Neural cell (in vitro differentiated cells): ENCODE data around the gene CDH4. TPM values are rescaled to one million over a fixed set of nuclear protein-coding genes. Genes with fewer than 3 reads are reported as not detected.

Experiments used
- H2AFZ ChIP-seq: fragments of 200-600, 300-800 bp; sonication (generic), shearing (Covaris generic); 2 replicates; pipeline ENCODE4 v1.6.0; 2014; ENCODE audit warnings: low read depth, mild to moderate bottlenecking, antibody characterized with exemption, low read length, moderate library complexity
- H3F3A ChIP-seq: fragments of 200-600 bp; shearing (Covaris generic); 2 replicates; pipeline ENCODE4 v1.6.1; 2016; ENCODE audit warnings: mild to moderate bottlenecking, moderate library complexity, mixed read lengths, antibody characterized with exemption, low read length; ENCODE audit not compliant: insufficient read depth, poor library complexity, severe bottlenecking
- H3K27ac ChIP-seq: fragments of 200-600, 300-800 bp; sonication (generic), shearing (Covaris generic); 2 replicates; pipeline ENCODE4 v1.5.1; 2014; ENCODE audit warnings: mild to moderate bottlenecking, low read length, moderate library complexity
- H3K27me3 ChIP-seq: fragments of 300-800, 200-600 bp; sonication (generic), shearing (Covaris generic); 2 replicates; pipeline ENCODE4 v1.6.0; 2014; ENCODE audit warnings: mild to moderate bottlenecking, low read depth, low read length, moderate library complexity; ENCODE audit not compliant: insufficient read depth
- H3K36me3 ChIP-seq: fragments of 300-800, 200-600 bp; sonication (generic), shearing (Covaris generic); 2 replicates; pipeline ENCODE4 v1.5.1; 2014; ENCODE audit warnings: mild to moderate bottlenecking, antibody characterized with exemption, low read length, moderate library complexity; ENCODE audit not compliant: insufficient read depth
- H3K4me2 ChIP-seq: fragments of 300-800, 200-600 bp; sonication (generic), shearing (Covaris generic); 2 replicates; pipeline ENCODE4 v1.6.0; 2014; ENCODE audit warnings: mild to moderate bottlenecking, low read length
- H3K4me3 ChIP-seq: fragments of 300-800, 200-600 bp; sonication (generic), shearing (Covaris generic); 2 replicates; pipeline ENCODE4 v1.5.1; 2014; ENCODE audit warnings: mild to moderate bottlenecking, low read length, moderate library complexity
- H3K79me2 ChIP-seq: fragments of 200-600 bp; shearing (Covaris generic); replicated peaks from 2 replicates; pipeline ENCODE4 v1.6.0; 2014; ENCODE audit warnings: mild to moderate bottlenecking, low read length, moderate library complexity; ENCODE audit not compliant: insufficient read depth
- H3K9ac ChIP-seq: fragments of 300-800, 200-600 bp; sonication (generic), shearing (Covaris generic); 2 replicates; pipeline ENCODE4 v1.6.1; 2016; ENCODE audit warnings: mild to moderate bottlenecking, low read length, mixed read lengths
- H3K9me2 ChIP-seq: fragments of 200-600 bp; shearing (Covaris generic); 2 replicates; pipeline ENCODE4 v1.6.1; 2016; ENCODE audit warnings: mild to moderate bottlenecking, low read length, mixed read lengths; ENCODE audit not compliant: insufficient read depth
- H3K9me3 ChIP-seq: fragments of 200-600, 300-800 bp; sonication (generic), shearing (Covaris generic); 2 replicates; pipeline ENCODE4 v1.6.1; 2016; ENCODE audit warnings: mild to moderate bottlenecking, mixed run types, low read length, moderate library complexity, mixed read lengths
- H4K20me1 ChIP-seq: fragments of 200-600 bp; shearing (Covaris generic); 2 replicates; pipeline ENCODE4 v1.6.1; 2016; ENCODE audit warnings: mild to moderate bottlenecking, mixed run types; ENCODE audit not compliant: insufficient read depth
- EP300 ChIP-seq: fragments of 450-650 bp; conservative IDR thresholded peaks from 2 replicates; pipeline ENCODE4 v1.6.1; 2014; ENCODE audit warnings: antibody characterized with exemption, mild to moderate bottlenecking, moderate library complexity; ENCODE audit not compliant: poor library complexity, severe bottlenecking
- EZH2 ChIP-seq: fragments of 200-600, 300-800 bp; shearing (Covaris generic), sonication (generic); IDR thresholded peaks from 2 replicates; pipeline ENCODE4 v1.6.1; 2014; ENCODE audit warnings: antibody characterized with exemption, low read length, borderline replicate concordance, mild to moderate bottlenecking; ENCODE audit not compliant: insufficient read depth, poor library complexity, severe bottlenecking
- MXI1 ChIP-seq: fragments of 450-650 bp; conservative IDR thresholded peaks from 2 replicates; pipeline ENCODE4 v1.6.1; 2014; ENCODE audit warnings: antibody characterized with exemption, mild to moderate bottlenecking; ENCODE audit not compliant: poor library complexity, severe bottlenecking
- POLR2AphosphoS5 ChIP-seq: IDR thresholded peaks from 2 replicates; pipeline ENCODE4 v1.6.1; 2012
- RAD21 ChIP-seq: fragments of 450-650 bp; conservative IDR thresholded peaks from 2 replicates; pipeline ENCODE4 v1.6.1; 2014; ENCODE audit warnings: antibody characterized with exemption, mild to moderate bottlenecking, moderate library complexity
- SMC3 ChIP-seq: fragments of 450-650 bp; conservative IDR thresholded peaks from 2 replicates; pipeline ENCODE4 v1.6.1; 2014; ENCODE audit warnings: antibody characterized with exemption, mild to moderate bottlenecking, moderate library complexity; ENCODE audit not compliant: poor library complexity
- TAF1 ChIP-seq: IDR thresholded peaks from 2 replicates; pipeline ENCODE4 v1.6.1; 2012; ENCODE audit warnings: low read depth
- polyA plus RNA-seq: library from polyadenylated mRNA; depleted of rRNA; stranded (reverse); fragments of >200 nt; gene quantifications from 2 replicates; pipeline ENCODE4 v1.2.3, GENCODE V29; 2014
- TF ChIP-seq, protein P1 (sequence below): fragments of 450-650 bp; IDR thresholded peaks from 2 replicates; pipeline ENCODE4 v1.5.1; 2014; ENCODE audit warnings: antibody characterized with exemption, mild to moderate bottlenecking, moderate library complexity; ENCODE audit not compliant: poor library complexity, severe bottlenecking
- TF ChIP-seq, protein P2 (sequence below): IDR thresholded peaks from 2 replicates; pipeline ENCODE4 v1.6.1; 2012; ENCODE audit warnings: borderline replicate concordance

The CDH4 gene
- polyA plus RNA-seq, 1 donor from 2014 or later: 24.6 TPM

DNA sequence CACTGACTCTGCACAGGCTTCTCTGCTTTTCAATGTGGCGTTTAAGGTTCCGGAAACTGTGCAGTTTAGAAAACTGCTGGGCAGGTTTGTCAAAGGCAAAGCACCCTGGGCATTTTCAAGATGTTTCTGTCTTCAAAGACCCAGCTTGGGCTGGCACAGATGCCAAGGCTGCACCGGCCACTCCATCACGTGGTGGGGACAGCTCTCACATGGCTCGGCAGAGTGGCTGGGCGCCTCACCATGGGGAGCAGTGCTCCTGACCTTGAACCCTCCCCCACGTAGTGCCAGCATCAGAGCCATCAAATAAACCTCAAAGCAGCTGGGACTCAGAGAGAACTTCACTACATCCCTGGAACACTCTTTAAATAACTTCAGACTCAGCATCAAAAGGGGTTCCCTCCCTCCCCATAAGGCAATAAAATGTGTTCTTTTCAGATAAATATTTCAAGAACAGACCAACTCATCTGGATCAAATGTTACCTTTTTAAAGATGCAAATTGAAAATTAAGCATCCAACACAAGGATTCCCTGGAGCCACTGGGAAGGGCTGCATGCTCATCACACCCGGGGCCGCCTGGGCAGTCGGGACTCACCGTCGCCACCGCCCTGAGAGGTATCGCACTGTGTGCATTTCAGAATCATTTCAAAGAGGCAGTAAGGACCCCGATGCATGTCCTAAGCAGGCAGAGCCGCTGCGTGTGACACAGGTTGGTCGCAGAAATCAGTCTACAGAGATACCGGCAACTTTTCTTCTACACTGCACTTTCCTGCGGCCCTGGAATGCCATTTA is 157.1 kb downstream of the CDH4 start:
- TF ChIP-seq, protein P1, sequence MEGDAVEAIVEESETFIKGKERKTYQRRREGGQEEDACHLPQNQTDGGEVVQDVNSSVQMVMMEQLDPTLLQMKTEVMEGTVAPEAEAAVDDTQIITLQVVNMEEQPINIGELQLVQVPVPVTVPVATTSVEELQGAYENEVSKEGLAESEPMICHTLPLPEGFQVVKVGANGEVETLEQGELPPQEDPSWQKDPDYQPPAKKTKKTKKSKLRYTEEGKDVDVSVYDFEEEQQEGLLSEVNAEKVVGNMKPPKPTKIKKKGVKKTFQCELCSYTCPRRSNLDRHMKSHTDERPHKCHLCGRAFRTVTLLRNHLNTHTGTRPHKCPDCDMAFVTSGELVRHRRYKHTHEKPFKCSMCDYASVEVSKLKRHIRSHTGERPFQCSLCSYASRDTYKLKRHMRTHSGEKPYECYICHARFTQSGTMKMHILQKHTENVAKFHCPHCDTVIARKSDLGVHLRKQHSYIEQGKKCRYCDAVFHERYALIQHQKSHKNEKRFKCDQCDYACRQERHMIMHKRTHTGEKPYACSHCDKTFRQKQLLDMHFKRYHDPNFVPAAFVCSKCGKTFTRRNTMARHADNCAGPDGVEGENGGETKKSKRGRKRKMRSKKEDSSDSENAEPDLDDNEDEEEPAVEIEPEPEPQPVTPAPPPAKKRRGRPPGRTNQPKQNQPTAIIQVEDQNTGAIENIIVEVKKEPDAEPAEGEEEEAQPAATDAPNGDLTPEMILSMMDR: no peak
- TF ChIP-seq EZH2: no peak
- TF ChIP-seq EP300: no peak
- TF ChIP-seq MXI1: no peak
- TF ChIP-seq POLR2AphosphoS5: no peak
- no peak for TF ChIP-seq SMC3
- TF ChIP-seq TAF1: no peak
- no peak for TF ChIP-seq RAD21
- TF ChIP-seq, protein P2, sequence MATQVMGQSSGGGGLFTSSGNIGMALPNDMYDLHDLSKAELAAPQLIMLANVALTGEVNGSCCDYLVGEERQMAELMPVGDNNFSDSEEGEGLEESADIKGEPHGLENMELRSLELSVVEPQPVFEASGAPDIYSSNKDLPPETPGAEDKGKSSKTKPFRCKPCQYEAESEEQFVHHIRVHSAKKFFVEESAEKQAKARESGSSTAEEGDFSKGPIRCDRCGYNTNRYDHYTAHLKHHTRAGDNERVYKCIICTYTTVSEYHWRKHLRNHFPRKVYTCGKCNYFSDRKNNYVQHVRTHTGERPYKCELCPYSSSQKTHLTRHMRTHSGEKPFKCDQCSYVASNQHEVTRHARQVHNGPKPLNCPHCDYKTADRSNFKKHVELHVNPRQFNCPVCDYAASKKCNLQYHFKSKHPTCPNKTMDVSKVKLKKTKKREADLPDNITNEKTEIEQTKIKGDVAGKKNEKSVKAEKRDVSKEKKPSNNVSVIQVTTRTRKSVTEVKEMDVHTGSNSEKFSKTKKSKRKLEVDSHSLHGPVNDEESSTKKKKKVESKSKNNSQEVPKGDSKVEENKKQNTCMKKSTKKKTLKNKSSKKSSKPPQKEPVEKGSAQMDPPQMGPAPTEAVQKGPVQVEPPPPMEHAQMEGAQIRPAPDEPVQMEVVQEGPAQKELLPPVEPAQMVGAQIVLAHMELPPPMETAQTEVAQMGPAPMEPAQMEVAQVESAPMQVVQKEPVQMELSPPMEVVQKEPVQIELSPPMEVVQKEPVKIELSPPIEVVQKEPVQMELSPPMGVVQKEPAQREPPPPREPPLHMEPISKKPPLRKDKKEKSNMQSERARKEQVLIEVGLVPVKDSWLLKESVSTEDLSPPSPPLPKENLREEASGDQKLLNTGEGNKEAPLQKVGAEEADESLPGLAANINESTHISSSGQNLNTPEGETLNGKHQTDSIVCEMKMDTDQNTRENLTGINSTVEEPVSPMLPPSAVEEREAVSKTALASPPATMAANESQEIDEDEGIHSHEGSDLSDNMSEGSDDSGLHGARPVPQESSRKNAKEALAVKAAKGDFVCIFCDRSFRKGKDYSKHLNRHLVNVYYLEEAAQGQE: no peak
- Histone ChIP-seq H3K9me3 (peaks cover 9% of the 10 kb centered on the region), H3K4me2 (no peak overlapping the region), H3K79me2 (no peaks in the 10 kb centered on the region), H3F3A (no peaks in the 10 kb centered on the region), H4K20me1 (no peaks in the 10 kb centered on the region), H3K9ac (no peak overlapping the region), H3K27me3 (no peaks in the 10 kb centered on the region), H3K36me3 (peaks cover 7% of the 10 kb centered on the region), H3K4me3 (no peak overlapping the region), H2AFZ (no peak overlapping the region), H3K9me2 (no peaks in the 10 kb centered on the region), H3K27ac (no peak overlapping the region)

DNA sequence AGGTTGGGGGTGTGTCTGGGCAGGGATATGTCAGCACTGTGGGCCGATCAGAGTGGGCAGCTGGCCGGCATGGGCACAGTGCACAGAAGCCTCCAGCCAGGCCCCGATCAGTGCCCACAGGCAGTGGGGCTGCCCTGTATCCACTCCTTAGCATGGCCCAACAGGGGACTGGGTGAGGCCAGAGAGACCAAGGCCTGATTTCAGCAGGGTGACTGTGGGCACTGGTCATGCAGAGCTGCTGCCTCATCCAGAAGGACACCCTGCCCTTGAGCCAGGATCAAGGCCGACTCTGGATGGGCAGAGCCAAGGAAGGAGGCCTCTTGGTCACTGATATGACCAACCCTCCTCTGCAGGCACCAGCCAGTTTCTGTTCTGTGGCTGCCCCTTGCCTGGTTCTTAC is 159.7 kb downstream of the CDH4 start:
- no peak for TF ChIP-seq RAD21
- TF ChIP-seq SMC3: no peak
- TF ChIP-seq, protein P1: no peak
- no peak for TF ChIP-seq MXI1
- no peak for TF ChIP-seq EP300
- TF ChIP-seq, protein P2: no peak
- no peak for TF ChIP-seq TAF1
- no peak for TF ChIP-seq POLR2AphosphoS5
- no peak for TF ChIP-seq EZH2
- H4K20me1 ChIP-seq: no peaks in the 10 kb centered on the region
- no peaks in the 10 kb centered on the region for H3F3A ChIP-seq
- H3K79me2 ChIP-seq: no peaks in the 10 kb centered on the region
- H2AFZ ChIP-seq: no peak overlapping the region
- no peak overlapping the region for H3K4me2 ChIP-seq
- no peaks in the 10 kb centered on the region for H3K27me3 ChIP-seq
- peaks cover 7% of the 10 kb centered on the region for H3K36me3 ChIP-seq
- H3K9me2 ChIP-seq: no peaks in the 10 kb centered on the region
- H3K9me3 ChIP-seq: peaks cover 9% of the 10 kb centered on the region
- H3K27ac ChIP-seq: no peak overlapping the region
- H3K4me3 ChIP-seq: no peak overlapping the region
- H3K9ac ChIP-seq: no peak overlapping the region
